ENCODE measurements around the gene TTC22.

DNA sequence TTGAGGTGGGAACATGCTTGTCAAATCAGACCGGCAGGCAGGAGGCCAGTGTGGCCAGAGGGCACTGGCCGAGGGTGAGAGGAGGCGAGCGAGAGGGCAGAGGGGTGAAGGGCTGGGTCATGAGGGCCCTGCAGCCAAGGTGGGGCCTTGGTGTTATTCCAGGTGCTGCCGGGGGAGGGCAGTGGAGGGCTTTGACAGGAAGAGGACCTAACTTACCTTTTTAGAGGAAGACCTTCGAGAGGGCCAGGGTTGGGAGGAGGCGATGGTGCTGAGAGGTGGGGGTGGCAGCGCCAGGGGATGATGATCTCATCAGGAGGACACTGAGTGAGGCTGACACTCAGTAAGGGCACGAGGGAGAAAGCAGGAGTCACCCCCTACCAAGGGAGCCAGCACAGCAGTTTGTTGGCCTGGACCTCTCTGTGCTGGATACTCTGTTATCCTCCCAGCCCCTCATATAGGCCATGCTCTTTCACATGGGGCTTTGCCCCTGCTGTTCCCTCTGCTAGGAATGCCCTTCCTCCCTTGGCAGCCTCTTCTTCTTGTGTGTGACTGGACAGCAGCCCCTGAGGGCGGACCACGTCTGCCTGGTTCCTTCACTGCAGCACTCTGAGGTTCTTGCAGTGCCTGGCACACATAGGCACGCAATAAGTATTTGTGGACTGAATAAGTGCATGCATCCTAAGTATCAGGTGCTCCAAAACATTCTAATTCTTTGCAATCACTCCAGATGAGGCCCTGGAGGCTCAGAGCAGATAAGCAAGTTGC is 7.5 kb upstream of the TTC22 start:
- TF ChIP-seq, protein P1, sequence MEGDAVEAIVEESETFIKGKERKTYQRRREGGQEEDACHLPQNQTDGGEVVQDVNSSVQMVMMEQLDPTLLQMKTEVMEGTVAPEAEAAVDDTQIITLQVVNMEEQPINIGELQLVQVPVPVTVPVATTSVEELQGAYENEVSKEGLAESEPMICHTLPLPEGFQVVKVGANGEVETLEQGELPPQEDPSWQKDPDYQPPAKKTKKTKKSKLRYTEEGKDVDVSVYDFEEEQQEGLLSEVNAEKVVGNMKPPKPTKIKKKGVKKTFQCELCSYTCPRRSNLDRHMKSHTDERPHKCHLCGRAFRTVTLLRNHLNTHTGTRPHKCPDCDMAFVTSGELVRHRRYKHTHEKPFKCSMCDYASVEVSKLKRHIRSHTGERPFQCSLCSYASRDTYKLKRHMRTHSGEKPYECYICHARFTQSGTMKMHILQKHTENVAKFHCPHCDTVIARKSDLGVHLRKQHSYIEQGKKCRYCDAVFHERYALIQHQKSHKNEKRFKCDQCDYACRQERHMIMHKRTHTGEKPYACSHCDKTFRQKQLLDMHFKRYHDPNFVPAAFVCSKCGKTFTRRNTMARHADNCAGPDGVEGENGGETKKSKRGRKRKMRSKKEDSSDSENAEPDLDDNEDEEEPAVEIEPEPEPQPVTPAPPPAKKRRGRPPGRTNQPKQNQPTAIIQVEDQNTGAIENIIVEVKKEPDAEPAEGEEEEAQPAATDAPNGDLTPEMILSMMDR (IDR thresholded peaks at IDR 0.05) = no peak; the same call in 1 of the 2 replicates
- no peak for TF ChIP-seq ZFX (IDR thresholded peaks at IDR 0.05; ENCODE audit: borderline replicate concordance)
